Upper lobe of left lung (tissue), 6 donors: ENCODE data around the gene AANAT. TPM values are rescaled to one million over a fixed set of nuclear protein-coding genes. Genes with fewer than 3 reads are reported as not detected.

ENCODE experiments used
- ATAC-seq, 2 donors: fragments of 200-7000 bp; cut with Tn5 transposase; one replicate each; pipeline ENCODE4 v1.9.1; 2022; ENCODE audit warnings: mild to moderate bottlenecking in 2 of 2, moderate library complexity in 2 of 2; ENCODE audit not compliant: low FRiP score in 2 of 2
- DNase-seq, 2 donors: peaks; one replicate each; pipeline ENCODE4 v3.0.0-alpha.2; 2019 to 2020
- H3K27ac ChIP-seq, 4 donors: fragments of 200-600 bp; sonication (generic); one replicate each; pipeline ENCODE4 v1.5.1; 2016 to 2019
- H3K27me3 ChIP-seq, 4 donors: fragments of 200-600 bp; sonication (generic); one replicate each; pipeline ENCODE4 v1.5.1; 2017 to 2019
- H3K36me3 ChIP-seq, 4 donors: fragments of 200-600 bp; sonication (generic); one replicate each; pipeline ENCODE4 v1.5.1; 2016 to 2019
- H3K4me1 ChIP-seq, 4 donors: fragments of 200-600 bp; sonication (generic); one replicate each; pipeline ENCODE4 v1.5.1; 2018 to 2019
- H3K4me3 ChIP-seq, 4 donors: fragments of 200-600 bp; sonication (generic); one replicate each; pipeline ENCODE4 v1.5.1; 2017 to 2019; ENCODE audit warnings: mild to moderate bottlenecking in 2 of 4, moderate library complexity in 1 of 4
- H3K9me3 ChIP-seq, 4 donors: fragments of 200-600 bp; sonication (generic); one replicate each; pipeline ENCODE4 v1.5.1; 2018 to 2019
- EP300 ChIP-seq, 4 donors: sonication (generic); formaldehyde crosslinking; IDR thresholded peaks; one replicate each; pipeline ENCODE4 v1.5.1; 2017; ENCODE audit warnings: antibody characterized with exemption in 4 of 4, control low read depth in 2 of 4
- POLR2A ChIP-seq, 4 donors: fragments of 450-650 bp; IDR thresholded peaks; one replicate each; pipeline ENCODE4 v1.5.1; 2016 to 2017; ENCODE audit warnings: antibody characterized with exemption in 4 of 4, mild to moderate bottlenecking in 2 of 4
- POLR2AphosphoS5 ChIP-seq, 2 donors: sonication (generic); formaldehyde crosslinking; IDR thresholded peaks; one replicate each; pipeline ENCODE4 v1.5.1; 2017; ENCODE audit warnings: antibody characterized with exemption in 2 of 2
- WGBS, 2 donors: methylation state at CpG; one replicate each; pipeline ENCODE4 v1.1.5; 2017 to 2018; 5-methylcytosine and 5-hydroxymethylcytosine counted together
- total RNA-seq, 6 donors: library from RNA; depleted of rRNA in 4 of 6; stranded (reverse); fragments of >200 nt in 4 of 6; gene quantifications; one replicate each; pipeline versions ENCODE4 v1.1.0 to v1.2.1, GENCODE V29; 2016 to 2021
- TF ChIP-seq, protein P1 (sequence below), 6 experiments: fragments of 450-650 bp in 4 of 6; fragments of 200-600 bp in 2 of 6; sonication (generic) in 2 of 6; IDR thresholded peaks; one replicate each; pipeline ENCODE4 v1.5.1; 2016 to 2019; ENCODE audit warnings: antibody characterized with exemption in 6 of 6
- donor health status: DM: no; HTN: no; CAD: no; lungs with moderate emphysema.
- donor health status: DM: no; HTN: yes; CAD: no; lungs with severe emphysema.

AANAT gene
- total RNA-seq, 6 donors from 2014 or later, result not detected

DNA sequence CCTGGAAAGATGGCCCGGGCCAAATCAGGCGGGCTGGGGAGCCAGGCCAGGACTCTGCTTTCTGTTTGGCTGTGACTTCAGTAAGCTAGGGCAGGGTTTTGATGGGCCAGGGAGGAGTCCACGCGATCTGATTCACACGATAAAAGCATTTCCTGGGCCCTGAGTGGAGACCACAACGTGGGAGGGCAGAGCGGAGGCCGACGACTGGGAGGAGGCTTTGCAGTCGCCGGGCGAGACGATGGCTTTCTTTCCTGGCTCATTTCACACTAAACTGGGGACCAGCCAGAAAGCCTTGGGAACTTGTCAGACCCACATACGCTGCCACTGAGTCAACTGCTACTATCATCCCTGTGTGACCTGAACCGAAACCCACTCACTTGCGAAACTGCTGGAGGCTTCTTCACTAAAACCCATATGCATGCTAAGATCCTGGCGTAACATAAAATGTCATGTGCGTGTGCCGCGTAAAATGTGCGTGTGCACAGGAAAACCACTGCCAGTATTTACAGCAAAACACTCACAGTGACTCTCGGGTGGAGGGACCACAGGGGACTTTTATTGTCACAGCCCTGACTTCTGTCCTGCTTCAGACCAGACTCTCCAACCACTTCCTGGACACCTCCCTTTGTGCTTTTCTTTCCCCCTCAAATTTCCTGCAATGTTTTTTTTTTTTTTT is 48.0 kb downstream of the AANAT start:
- Histone ChIP-seq H3K36me3 (no peaks in the 10 kb centered on the region), H3K4me1 (peaks cover 0 to 28% (median 10%) of the 10 kb centered on the region in 4 donors), H3K27me3 (no peaks in the 10 kb centered on the region), H3K4me3 (peak overlapping the region in 2 of 4 donors; percentile 1 to 15), H3K27ac (peak overlapping the region; percentile 39 to 82 (median 62)), H3K9me3 (no peaks in the 10 kb centered on the region)
- peak; percentile 80 to 94 for ATAC-seq
- TF ChIP-seq, protein P1, sequence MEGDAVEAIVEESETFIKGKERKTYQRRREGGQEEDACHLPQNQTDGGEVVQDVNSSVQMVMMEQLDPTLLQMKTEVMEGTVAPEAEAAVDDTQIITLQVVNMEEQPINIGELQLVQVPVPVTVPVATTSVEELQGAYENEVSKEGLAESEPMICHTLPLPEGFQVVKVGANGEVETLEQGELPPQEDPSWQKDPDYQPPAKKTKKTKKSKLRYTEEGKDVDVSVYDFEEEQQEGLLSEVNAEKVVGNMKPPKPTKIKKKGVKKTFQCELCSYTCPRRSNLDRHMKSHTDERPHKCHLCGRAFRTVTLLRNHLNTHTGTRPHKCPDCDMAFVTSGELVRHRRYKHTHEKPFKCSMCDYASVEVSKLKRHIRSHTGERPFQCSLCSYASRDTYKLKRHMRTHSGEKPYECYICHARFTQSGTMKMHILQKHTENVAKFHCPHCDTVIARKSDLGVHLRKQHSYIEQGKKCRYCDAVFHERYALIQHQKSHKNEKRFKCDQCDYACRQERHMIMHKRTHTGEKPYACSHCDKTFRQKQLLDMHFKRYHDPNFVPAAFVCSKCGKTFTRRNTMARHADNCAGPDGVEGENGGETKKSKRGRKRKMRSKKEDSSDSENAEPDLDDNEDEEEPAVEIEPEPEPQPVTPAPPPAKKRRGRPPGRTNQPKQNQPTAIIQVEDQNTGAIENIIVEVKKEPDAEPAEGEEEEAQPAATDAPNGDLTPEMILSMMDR (IDR thresholded peaks at IDR 0.05), result no peak
- peak in 1 of 4 donors; percentile 81 for TF ChIP-seq POLR2A (IDR thresholded peaks at IDR 0.05)
- peak in 3 of 4 donors; percentile 60 to 83 (median 81) for TF ChIP-seq EP300 (IDR thresholded peaks at IDR 0.05)
- TF ChIP-seq POLR2AphosphoS5 (IDR thresholded peaks at IDR 0.05), result peak; percentile 59 to 84
- DNase-seq, result peak in 1 of 2 donors; percentile 80
- WGBS, 2 donors, result 31 to 50% methylated on average over 14 to 22 of the region's 22 CpGs

DNA sequence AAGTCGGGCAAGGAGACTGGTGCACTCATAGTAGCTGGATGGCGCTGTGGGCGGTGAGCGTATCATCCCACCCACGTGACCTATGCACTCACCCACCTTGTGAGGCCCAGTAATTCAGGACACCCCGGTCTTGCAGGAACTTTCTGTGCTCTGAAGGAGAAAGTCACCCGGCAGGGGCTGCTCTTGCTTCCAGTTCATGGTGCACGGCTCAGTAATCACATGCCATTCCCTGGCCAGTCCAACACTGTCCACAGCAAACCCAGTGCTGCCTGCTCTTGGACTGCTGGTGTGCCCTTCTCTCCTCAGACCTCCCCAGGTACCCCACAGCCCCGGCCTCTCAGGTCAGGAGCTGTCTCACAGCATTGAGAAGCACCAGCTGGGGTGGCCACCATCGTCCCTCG is 50.2 kb downstream of the AANAT start:
- ATAC-seq, result no peak
- WGBS, 2 donors, result 79 to 85% methylated on average over 11 of the region's 11 CpGs
- Histone ChIP-seq H3K36me3 (no peaks in the 10 kb centered on the region), H3K4me3 (no peak overlapping the region), H3K27ac (no peak overlapping the region), H3K27me3 (no peaks in the 10 kb centered on the region), H3K4me1 (peaks cover 0 to 14% (median 3%) of the 10 kb centered on the region in 4 donors), H3K9me3 (no peaks in the 10 kb centered on the region)
- no peak for DNase-seq
- TF ChIP-seq, protein P1 (IDR thresholded peaks at IDR 0.05), result no peak

DNA sequence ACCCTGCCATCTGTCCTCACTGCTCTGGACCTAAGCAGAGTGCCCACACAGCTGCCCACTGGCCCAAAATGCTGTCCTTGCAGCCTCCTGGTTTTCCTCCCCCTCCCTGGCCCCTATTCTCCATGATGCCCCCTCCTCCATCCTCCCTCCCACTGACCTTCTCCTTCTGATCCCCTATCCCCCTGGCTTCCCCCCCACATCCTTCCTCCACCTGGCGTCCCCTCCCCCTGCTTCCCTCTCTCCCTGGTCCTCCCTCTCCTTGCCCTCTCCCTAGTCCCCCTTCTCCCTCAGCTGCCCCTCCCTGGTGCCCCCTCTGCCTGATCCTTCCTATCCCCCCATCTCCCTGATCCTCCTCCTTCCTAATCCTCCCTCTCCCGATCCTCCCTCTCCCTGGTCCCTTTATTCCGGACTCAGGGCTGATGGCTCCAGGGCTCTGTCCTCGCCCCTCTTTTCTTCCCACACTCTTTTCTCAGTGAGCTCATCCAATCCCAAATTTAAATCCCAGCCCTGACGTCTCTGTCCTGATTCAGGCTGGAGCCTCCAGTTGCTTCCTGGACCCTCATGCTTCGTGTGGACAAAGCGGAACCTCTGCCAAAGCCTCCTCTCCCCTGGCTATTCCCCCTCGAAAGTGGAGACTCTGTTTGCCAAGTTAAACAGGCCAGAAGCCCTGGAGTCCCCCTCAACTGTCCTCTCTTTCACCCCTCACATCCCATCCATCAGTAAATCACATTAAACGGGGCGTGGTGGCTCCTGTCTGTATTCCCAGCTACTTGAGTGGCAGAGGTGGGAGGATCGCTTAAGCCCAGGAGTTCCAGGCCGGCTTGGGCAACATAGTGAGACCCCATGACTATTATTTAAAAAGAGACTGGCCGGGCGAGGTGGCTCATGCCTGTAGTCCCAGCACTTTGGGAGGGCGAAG is 51.9 kb downstream of the AANAT start:
- no peaks in the 10 kb centered on the region for H3K9me3 ChIP-seq
- no peak overlapping the region for H3K4me3 ChIP-seq
- no peaks in the 10 kb centered on the region for H3K27me3 ChIP-seq
- no peak for ATAC-seq
- H3K4me1 ChIP-seq, result peaks cover 9 to 23% (median 13%) of the 10 kb centered on the region in 4 donors
- H3K36me3 ChIP-seq, result no peaks in the 10 kb centered on the region
- no peak overlapping the region for H3K27ac ChIP-seq
- no peak for DNase-seq
- 74 to 89% methylated on average over 14 to 15 of the region's 15 CpGs for WGBS, 2 donors
- TF ChIP-seq, protein P1 (IDR thresholded peaks at IDR 0.05), result no peak
- TF ChIP-seq EP300 (IDR thresholded peaks at IDR 0.05) (no peak), POLR2A (IDR thresholded peaks at IDR 0.05) (no peak), POLR2AphosphoS5 (IDR thresholded peaks at IDR 0.05) (no peak)

Other genes starting within 250 kb of the AANAT start
- 10 to 100 TPM in 1 of 6 donors, 1 to 10 TPM in 5; 1.1 to 14.7 (median 2.5) TPM for gene RNF157, start 227.1 kb upstream of the AANAT start, total RNA-seq
- 10 to 100 TPM in 5 of 6 donors, 1 to 10 TPM in 1; 8.4 to 74.9 (median 26.8) TPM for gene UBALD2, start 202.3 kb upstream of the AANAT start, total RNA-seq
- 1 to 10 TPM; 1.7 to 9.4 (median 2.8) TPM for gene QRICH2, start 159.3 kb upstream of the AANAT start, total RNA-seq
- gene PRPSAP1, start 113.7 kb upstream of the AANAT start, total RNA-seq, result 100 to 1,000 TPM in 1 of 6 donors, 10 to 100 TPM in 5; 37.3 to 172 (median 59.2) TPM
- gene SPHK1, start 83.0 kb upstream of the AANAT start, total RNA-seq, result 10 to 100 TPM in 3 of 6 donors, 1 to 10 TPM in 3; 5.5 to 16.6 (median 9.5) TPM
- 10 to 100 TPM; 20.5 to 55.5 (median 27.7) TPM for gene UBE2O, start 14.5 kb upstream of the AANAT start, total RNA-seq
- 100 to 1,000 TPM in 2 of 6 donors, 10 to 100 TPM in 4; 34.3 to 137 (median 47.6) TPM for gene RHBDF2, start 33.8 kb downstream of the AANAT start, total RNA-seq
- gene CYGB, start 70.1 kb downstream of the AANAT start, total RNA-seq, result 10 to 100 TPM in 5 of 6 donors, 1 to 10 TPM in 1; 6.4 to 33.9 (median 16.6) TPM
- gene PRCD, start 72.4 kb downstream of the AANAT start, total RNA-seq, result 10 to 100 TPM in 1 of 6 donors, 1 to 10 TPM in 4, not detected in 1; 3.0 to 13.9 (median 7.2) TPM
- 10 to 100 TPM; 24.4 to 63.5 (median 39.8) TPM for gene ST6GALNAC2, start 118.3 kb downstream of the AANAT start, total RNA-seq
- 10 to 100 TPM in 4 of 6 donors, 1 to 10 TPM in 2; 8.3 to 20.4 (median 19.1) TPM for gene ST6GALNAC1, start 176.2 kb downstream of the AANAT start, total RNA-seq
- gene MXRA7, start 243.4 kb downstream of the AANAT start, total RNA-seq, result 100 to 1,000 TPM in 1 of 6 donors, 10 to 100 TPM in 5; 21.0 to 147 (median 73.5) TPM